H1 (cell line): ENCODE data around the gene APOA4. TPM values are rescaled to one million over a fixed set of nuclear protein-coding genes. Genes with fewer than 3 reads are reported as not detected.

ENCODE experiments used
- BCL11A ChIP-seq, 2 experiments: IDR thresholded peaks; one replicate each; pipeline ENCODE4 v1.6.1; 2011; ENCODE audit warnings: low read depth in 2 of 2, low read length in 2 of 2, mild to moderate bottlenecking in 2 of 2
- CBX5 ChIP-seq: fragments of 300-800, 300-1000 bp; sonication (generic); IDR thresholded peaks from 2 replicates; pipeline ENCODE4 v1.7.1; 2016; ENCODE audit warnings: antibody characterized with exemption, low read length, low read depth
- CBX8 ChIP-seq: fragments of 300-800, 300-1000 bp; sonication (generic); IDR thresholded peaks from 2 replicates; pipeline ENCODE4 v1.7.1; 2016; ENCODE audit warnings: low read depth, low read length, borderline replicate concordance
- EGR1 ChIP-seq: IDR thresholded peaks from 2 replicates; pipeline ENCODE4 v1.6.1; 2011; ENCODE audit warnings: low read depth, low read length, borderline replicate concordance
- EZH2 ChIP-seq: fragments of 200-600 bp; sonication (generic); IDR thresholded peaks from 2 replicates; pipeline ENCODE4 v1.7.1; 2012; ENCODE audit warnings: low read depth, mild to moderate bottlenecking, moderate library complexity, low read length, inconsistent platforms; ENCODE audit not compliant: severe bottlenecking
- HDAC2 ChIP-seq, 2 experiments: fragments of 300-600 bp in 1 of 2; sonication (generic) in 1 of 2; IDR thresholded peaks; 2 replicates each; pipeline ENCODE4 v1.6.1; 2011 to 2012; ENCODE audit warnings: low read depth in 2 of 2, low read length in 2 of 2, mild to moderate bottlenecking in 2 of 2, moderate library complexity in 2 of 2, borderline replicate concordance in 1 of 2, inconsistent platforms in 1 of 2
- HDAC6 ChIP-seq: IDR thresholded peaks from one replicate; pipeline ENCODE4 v1.7.1; 2012; ENCODE audit warnings: low read depth, mild to moderate bottlenecking, inconsistent platforms, low read length, moderate library complexity
- JUND ChIP-seq: IDR thresholded peaks from 2 replicates; pipeline ENCODE4 v1.6.1; 2011; ENCODE audit warnings: mild to moderate bottlenecking, improper control_type of control experiment, low read length
- RBBP5 ChIP-seq: IDR thresholded peaks from 2 replicates; pipeline ENCODE4 v1.7.1; 2012; ENCODE audit warnings: low read depth, mild to moderate bottlenecking, inconsistent platforms, low read length, moderate library complexity, borderline replicate concordance
- TCF12 ChIP-seq: IDR thresholded peaks from 2 replicates; pipeline ENCODE4 v1.6.1; 2011; ENCODE audit warnings: low read depth, mild to moderate bottlenecking, low read length
- TEAD4 ChIP-seq: IDR thresholded peaks from 2 replicates; pipeline ENCODE4 v1.6.1; 2012; ENCODE audit warnings: low read depth, low read length, inconsistent platforms, mixed read lengths
- polyA plus RNA-seq, 7 experiments: library from polyadenylated mRNA; depleted of rRNA in 3 of 7; stranded (reverse) in 5 of 7; unstranded in 2 of 7; fragments of >200 nt in 5 of 7; fragments of 200-250 nt in 2 of 7; gene quantifications; 1 replicate in 5 of 7; 2 replicates in 1 of 7; 4 replicates in 1 of 7; pipeline versions ENCODE4 v1.2.1 to v1.2.3, GENCODE V29; 2011 to 2013; ENCODE audit warnings: missing spikeins in 2 of 7, mixed read lengths in 2 of 7
- total RNA-seq: library from RNA; stranded (reverse); fragmentation: NEBNext Ultra II Directional; extraction: Animal tissue kit (Norgen Biotek cat#: 25700); gene quantifications from 2 replicates; pipeline ENCODE4 v1.2.1, GENCODE V29; 2021

APOA4 gene
- total and polyA plus RNA-seq, 2 of the 8 experiments (the other 6 are each of a cell fraction or from before 2014, with no cell fraction given) = not detected

GRCh38 chr11:116772443-116773202, 50.5 kb downstream of the APOA4 start, which contains the start of gene BUD13 (continued):
- no peak for TF ChIP-seq CBX5
- no peak for TF ChIP-seq CBX8
- no peak for TF ChIP-seq EZH2
- no peak for TF ChIP-seq HDAC6
- TF ChIP-seq TEAD4 = peak; percentile 43; the same call in 1 of the 2 replicates
- TF ChIP-seq TCF12 = 0 out of 2 replicates have a peak, but pooled peaks have one; percentile 63
- peak; percentile 98; the same call in 1 of the 2 replicates for TF ChIP-seq RBBP5
- TF ChIP-seq BCL11A (IDR thresholded peaks at IDR 0.05; ENCODE audit: low read depth in 2 of 2, low read length in 2 of 2) = no peak
- TF ChIP-seq HDAC2 (IDR thresholded peaks at IDR 0.05; ENCODE audit: borderline replicate concordance in 1 of 2, low read depth in 2 of 2, low read length in 2 of 2) = peak in 1 of 2 experiments; percentile 8; a peak in 2 of 4 replicates
- TF ChIP-seq EGR1 = peak; percentile 59; the same call in 1 of the 2 replicates
- no peak for TF ChIP-seq JUND
